Sciatic nerve (tissue), 2 donors: ENCODE results near the gene OLFML3. TPM values are rescaled to one million over a fixed set of nuclear protein-coding genes. Genes with fewer than 3 reads are reported as not detected.

ENCODE experiments used
- ATAC-seq: fragments of 200-7000 bp; cut with Tn5 transposase; one replicate; pipeline ENCODE4 v1.9.1; 2020; ENCODE audit warnings: mild to moderate bottlenecking, moderate library complexity
- DNase-seq: peaks from one replicate; pipeline ENCODE4 v3.0.0-alpha.2; 2020; ENCODE audit warnings: low spot score
- intact Hi-C: fragments of 100-400 bp; cut with DNase I; formaldehyde crosslinking; loops from one replicate; pipeline ENCODE4 v1.14.2; 2022
- total RNA-seq: library from RNA; stranded (reverse); fragmentation: NEBNext Ultra II Directional; extraction: Animal tissue kit (Norgen Biotek cat#: 25700); gene quantifications from one replicate; pipeline ENCODE4 v1.2.1, GENCODE V29; 2021
- donor health status: DM: no; HTN: no; CAD: no.
- donor health status: DM: no; HTN: no; CAD: no.

The OLFML3 gene, protein sequence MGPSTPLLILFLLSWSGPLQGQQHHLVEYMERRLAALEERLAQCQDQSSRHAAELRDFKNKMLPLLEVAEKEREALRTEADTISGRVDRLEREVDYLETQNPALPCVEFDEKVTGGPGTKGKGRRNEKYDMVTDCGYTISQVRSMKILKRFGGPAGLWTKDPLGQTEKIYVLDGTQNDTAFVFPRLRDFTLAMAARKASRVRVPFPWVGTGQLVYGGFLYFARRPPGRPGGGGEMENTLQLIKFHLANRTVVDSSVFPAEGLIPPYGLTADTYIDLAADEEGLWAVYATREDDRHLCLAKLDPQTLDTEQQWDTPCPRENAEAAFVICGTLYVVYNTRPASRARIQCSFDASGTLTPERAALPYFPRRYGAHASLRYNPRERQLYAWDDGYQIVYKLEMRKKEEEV
- 46.0 TPM for total RNA-seq

DNA sequence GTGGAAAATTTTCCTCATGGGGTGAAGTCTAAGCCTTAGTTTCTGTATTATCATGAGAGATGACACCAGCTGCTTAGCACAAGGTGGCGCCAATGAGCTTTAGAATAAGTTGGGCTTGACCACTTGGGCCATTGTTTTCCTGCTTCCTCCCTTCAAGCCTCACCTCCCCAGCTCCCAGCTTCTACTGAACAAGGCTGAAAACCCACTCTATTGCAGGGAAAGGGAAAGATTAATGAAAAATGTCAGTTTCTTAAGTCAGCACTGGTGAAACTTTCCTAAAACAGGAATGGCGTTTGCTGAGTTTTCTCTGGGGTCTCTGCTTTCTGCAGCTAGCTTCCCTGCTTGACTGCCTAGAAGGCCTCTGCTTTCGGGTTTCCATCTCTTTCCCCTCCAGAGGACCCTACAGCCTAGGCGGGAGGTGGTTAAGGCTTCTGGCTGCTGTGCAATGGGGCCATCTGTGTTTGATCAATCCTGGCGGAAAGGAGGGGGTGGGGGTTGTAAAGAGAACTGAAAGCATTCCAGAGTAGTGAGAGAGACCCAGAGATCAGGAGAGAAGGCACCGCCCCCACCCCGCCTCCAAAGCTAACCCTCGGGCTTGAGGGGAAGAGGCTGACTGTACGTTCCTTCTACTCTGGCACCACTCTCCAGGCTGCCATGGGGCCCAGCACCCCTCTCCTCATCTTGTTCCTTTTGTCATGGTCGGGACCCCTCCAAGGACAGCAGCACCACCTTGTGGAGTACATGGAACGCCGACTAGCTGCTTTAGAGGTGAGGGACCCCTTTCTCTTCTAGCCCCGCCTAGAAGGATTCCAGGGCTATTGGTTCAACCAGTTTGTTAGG, at the start of gene OLFML3:
OLFML3 (plus strand) TSS at position 612 of the 840 bp plus-strand sequence; CDS start at position 655, 43 bp downstream.
- peak; percentile 74 for ATAC-seq
- intact Hi-C loops: no loop called here
- DNase-seq: peak; percentile 94

DNA sequence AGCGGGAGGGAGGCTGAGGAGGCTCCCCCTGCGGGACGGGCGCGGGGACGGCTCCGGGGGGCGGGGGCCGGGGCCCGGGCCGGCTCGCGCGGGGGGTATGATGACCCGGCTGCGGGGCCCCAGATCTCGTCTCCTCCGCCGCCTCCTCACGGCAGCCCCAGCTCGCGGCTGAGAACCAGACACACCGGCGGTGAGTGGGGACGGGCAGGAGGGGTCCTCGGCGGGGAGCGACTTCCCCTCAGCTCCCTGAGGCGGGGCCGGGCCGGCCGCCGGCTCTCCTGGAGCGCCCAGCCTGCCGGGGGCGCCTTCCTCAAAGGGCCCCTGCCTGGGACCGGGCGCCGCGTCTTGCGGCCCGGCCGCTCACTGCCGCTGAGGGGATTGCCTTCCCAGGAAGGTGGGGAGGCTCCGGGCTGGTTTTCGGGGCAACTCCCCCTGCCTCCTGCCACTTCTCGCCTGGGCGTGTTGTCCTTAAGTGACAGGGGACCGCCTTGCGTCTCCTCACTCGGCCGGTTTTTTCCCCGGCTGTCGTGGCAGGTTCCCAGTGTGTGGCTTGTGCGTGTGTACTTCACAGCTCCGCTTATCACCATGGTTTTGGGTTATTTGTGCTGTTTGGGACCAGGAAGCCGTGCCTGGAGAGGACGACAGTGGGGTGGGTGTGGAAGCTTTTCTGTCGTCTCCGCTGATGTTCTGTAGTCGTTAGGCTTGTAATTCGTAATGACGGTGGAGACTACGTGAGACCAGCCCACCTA, 49.4 kb upstream of the OLFML3 start:
- peak; percentile 66 for DNase-seq
- ATAC-seq: peak; percentile 48
- intact Hi-C loops: no loop called here

DNA sequence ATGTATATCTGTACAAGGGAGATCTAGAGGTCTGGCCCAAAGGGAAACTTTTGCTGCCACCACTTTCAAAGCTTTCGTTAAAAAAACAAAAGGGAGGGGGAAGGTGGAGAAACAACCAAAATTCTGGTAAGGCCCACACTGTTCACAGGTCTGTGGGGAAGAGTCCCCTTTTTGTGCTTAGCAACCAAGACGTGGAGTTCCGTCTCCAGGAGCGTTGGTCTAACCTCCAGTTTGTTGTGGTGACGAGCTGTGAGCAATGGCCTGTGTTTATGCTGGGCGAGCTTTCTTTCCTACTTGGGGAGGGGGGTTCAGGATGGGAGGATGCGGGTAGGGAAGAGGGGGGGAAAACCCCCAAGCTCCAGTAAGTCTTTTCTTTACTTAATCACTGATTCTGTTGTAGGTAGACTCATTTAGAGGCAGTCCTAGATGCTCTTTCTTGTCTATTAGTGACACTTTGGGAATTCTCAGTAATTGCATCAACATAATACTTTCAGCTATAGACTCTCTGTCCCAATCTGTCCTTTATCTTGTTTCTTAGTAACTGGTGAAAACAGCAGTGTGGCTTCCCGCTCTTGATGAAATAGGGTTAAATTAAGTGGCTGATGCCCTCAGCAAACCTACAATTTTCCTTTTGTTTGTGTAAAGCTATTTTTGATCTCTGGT, 48.6 kb upstream of the OLFML3 start:
- DNase-seq (no peak), ATAC-seq (peak; percentile 21)
- intact Hi-C loops: no loop called here

DNA sequence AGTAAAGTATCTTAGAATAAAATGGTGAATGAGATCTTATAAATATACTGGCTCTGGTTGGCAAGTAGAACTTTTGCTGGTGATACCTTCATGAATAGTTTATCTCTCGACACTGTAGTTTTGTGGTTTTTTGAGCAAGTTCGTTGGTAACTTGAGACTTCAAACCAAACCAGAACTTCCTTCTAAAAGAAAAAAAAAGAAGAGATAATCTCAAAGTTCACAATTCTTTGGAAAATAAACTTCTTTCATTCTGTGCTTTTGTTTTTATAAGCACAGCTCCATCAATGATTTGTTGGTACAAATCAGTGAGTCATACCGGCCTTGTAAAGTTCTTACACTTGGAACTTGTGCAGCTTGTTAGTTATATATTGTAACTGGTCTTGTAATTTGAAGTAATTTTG, 47.8 kb upstream of the OLFML3 start:
- no peak for ATAC-seq
- no peak for DNase-seq
- intact Hi-C loops: no loop called here

GRCh38 chr1:113934006-113934405, 45.3 kb upstream of the OLFML3 start:
- no peak for ATAC-seq

GRCh38 chr1:113934511-113935055, 44.7 kb upstream of the OLFML3 start:
- intact Hi-C loops: no loop called here
- ATAC-seq (no peak), DNase-seq (no peak)

More at GRCh38 chr1:113934006-113934405, 45.3 kb upstream of the OLFML3 start:
- DNase-seq: no peak
- intact Hi-C loops: no loop called here

DNA sequence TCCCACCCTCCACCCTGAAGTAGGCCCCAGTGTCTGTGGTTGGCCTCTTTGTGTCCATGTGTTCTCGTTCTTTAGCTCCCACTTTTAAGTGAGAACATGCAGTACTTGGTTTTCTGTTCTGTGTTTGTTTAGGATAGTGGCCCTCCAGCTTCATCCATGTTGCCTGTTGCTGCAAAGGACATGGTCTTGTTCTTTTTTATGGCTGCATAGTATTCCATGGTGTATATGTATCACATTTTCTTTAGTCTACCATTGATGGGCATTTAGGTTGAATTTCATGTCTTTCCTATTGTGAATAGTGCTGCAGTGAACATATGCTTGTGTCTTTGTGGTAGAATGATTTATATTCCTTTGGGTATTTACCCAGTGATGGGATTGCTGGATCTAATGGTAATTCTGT, 44.1 kb upstream of the OLFML3 start:
- DNase-seq (no peak), ATAC-seq (no peak)
- intact Hi-C loops: no loop called here

DNA sequence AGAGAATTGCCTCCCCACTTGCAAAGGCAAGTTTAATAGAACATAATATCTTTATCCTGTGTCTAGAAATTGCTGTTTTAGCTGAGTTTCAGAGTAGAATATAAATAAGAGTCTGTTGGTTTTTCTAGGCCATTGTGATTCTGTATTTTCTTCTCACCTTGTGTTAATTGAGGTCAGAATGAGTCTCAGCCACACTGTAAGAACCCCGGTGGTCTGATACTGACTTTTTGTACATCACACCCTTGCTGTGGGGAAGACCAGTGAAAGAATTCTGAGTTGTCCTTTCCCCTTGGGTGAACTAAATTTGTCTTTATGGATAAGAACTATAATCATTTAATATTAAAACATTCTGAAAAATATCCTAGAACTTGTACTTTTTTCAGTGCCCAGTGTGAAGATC, 43.3 kb upstream of the OLFML3 start:
- DNase-seq (no peak), ATAC-seq (no peak)
- intact Hi-C loops: no loop called here

- intact Hi-C loops: no loop called here
- no peak for ATAC-seq
- DNase-seq: no peak
These were observed 42.1 kb upstream of the OLFML3 start for GRCh38 chr1:113937146-113937545.

DNA sequence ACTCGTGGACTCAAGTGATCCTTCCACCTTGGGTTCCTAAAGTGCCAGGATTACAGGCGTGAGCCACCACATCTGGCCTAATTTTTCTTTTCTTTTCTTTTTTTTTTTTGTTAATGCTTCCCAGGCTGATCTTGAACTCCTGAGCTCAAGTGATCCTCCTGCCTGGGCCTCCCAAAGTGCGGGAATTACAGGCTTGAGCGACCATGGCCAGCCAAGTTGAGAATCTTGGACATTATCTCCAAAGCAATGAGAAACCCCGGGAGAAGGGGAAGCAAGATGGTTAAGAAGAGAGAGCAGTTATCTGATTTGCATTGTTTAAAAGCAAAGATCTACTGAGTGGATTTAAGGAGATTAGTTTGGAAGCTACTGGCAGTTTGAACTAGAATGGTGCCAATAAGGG, 41.1 kb upstream of the OLFML3 start:
- no peak for ATAC-seq
- intact Hi-C loops: no loop called here
- no peak for DNase-seq

DNA sequence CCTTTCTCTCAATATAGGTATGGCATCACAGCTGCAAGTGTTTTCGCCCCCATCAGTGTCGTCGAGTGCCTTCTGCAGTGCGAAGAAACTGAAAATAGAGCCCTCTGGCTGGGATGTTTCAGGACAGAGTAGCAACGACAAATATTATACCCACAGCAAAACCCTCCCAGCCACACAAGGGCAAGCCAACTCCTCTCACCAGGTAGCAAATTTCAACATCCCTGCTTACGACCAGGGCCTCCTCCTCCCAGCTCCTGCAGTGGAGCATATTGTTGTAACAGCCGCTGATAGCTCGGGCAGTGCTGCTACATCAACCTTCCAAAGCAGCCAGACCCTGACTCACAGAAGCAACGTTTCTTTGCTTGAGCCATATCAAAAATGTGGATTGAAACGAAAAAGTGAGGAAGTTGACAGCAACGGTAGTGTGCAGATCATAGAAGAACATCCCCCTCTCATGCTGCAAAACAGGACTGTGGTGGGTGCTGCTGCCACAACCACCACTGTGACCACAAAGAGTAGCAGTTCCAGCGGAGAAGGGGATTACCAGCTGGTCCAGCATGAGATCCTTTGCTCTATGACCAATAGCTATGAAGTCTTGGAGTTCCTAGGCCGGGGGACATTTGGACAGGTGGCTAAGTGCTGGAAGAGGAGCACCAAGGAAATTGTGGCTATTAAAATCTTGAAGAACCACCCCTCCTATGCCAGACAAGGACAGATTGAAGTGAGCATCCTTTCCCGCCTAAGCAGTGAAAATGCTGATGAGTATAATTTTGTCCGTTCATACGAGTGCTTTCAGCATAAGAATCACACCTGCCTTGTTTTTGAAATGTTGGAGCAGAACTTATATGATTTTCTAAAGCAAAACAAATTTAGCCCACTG, 38.7 kb upstream of the OLFML3 start:
- intact Hi-C loops: no loop called here
- ATAC-seq (no peak), DNase-seq (no peak)

- DNase-seq: no peak
- no peak for ATAC-seq
- intact Hi-C loops: no loop called here
These were observed 38.1 kb upstream of the OLFML3 start for GRCh38 chr1:113941245-113941559.

DNA sequence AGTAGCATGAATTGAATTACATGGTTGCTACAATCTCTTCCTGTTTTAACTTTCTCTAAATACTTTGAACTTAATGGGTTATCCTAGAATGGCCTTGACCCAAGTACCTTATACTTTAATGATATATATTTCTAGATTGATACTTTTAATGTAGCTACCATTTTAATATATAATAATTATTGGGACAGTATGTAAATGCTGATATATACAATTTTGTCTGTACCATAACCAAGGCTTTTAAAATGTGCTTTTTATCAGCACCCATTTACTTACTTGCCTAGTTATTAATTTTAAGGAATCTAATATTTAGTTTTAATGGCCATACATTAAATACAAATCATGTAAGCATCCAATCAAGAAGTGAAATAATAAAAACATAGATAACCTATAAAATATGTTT, 36.7 kb upstream of the OLFML3 start:
- intact Hi-C loops: no loop called here
- DNase-seq (no peak), ATAC-seq (no peak)

- DNase-seq (no peak), ATAC-seq (no peak)
- intact Hi-C loops: no loop called here
These were observed 36.1 kb upstream of the OLFML3 start for GRCh38 chr1:113943028-113943811.

- no peak for DNase-seq
- intact Hi-C loops: no loop called here
- no peak for ATAC-seq
These were observed 33.9 kb upstream of the OLFML3 start for GRCh38 chr1:113945329-113945728.

DNA sequence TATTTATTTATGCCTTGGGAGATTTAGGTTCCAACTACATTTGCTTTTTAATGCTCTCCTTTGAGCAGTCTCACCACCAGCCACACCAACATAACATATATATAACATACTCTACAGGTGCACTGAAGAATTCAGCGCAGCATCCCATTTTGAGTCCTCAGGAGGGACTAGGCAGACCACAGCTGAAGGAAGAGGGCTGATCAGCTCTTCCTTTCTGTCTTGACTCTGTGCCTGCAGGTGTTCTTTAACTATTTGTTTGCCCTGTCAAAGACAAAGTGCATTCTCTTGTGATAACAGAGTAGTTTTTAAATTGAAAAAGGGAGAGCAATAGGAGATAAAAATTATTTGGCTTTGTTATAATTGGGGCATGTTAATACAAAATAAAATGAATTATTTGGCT, 33.2 kb upstream of the OLFML3 start:
- ATAC-seq (no peak), DNase-seq (no peak)
- intact Hi-C loops: no loop called here

DNA sequence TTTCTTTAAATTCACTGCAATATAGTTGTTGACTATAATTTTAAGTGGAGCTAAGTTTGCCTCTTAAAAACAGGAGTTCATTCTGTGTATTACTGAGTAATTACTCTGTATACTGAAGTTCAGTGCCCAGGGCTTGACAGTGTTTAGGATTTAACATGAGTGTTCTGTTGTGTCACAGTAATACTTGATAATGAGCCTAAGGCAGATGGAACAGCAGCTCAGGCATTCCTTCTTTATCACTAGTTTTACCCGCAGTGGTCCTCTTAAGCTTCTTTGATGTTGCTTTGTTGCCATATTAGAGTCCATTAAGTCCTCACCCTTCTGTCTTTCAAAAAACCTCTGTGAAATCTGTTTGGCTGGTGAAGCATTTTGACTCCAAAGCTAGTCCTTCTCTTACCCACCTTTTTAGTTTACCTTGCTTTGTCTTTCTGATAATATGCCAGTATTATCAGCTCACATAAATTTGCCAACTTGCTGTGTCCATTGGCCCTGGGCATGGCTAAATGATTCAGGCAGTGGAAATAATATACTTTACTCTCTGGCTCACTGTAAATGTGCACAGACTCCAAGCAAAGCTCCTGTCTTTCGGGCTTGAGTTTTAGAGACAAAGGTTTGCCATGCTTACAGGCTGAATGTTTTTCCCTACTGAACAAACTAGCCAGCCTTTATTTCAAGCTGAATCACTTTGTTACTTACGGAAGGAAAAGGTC, 32.4 kb upstream of the OLFML3 start:
- intact Hi-C loops: no loop called here
- no peak for ATAC-seq
- DNase-seq: no peak
